WTC11 (cell line): ENCODE data around the gene DDX4. TPM values are rescaled to one million over a fixed set of nuclear protein-coding genes. Genes with fewer than 3 reads are reported as not detected.

Experiments
- ATAC-seq: fragments of 200-7000 bp; cut with Tn5 transposase; 2 replicates; pipeline ENCODE4 v1.10.0; 2021; ENCODE audit warnings: mild to moderate bottlenecking, moderate library complexity
- CTCF ChIA-PET: fragments of 300-600 bp; sonication (Branson Sonifier 250); formaldehyde crosslinking; loops from one replicate; lab custom pipeline; 2021; ENCODE audit warnings: antibody characterized with exemption; lab: Charles Lee
- POLR2A ChIA-PET: fragments of 350-600 bp; sonication (Branson Sonifier 250); formaldehyde crosslinking; loops from one replicate; lab custom pipeline; 2021; ENCODE audit warnings: antibody characterized with exemption; lab: Charles Lee
- DNase-seq: peaks from one replicate; pipeline ENCODE4 v3.0.0; 2021; ENCODE audit warnings: low spot score
- H3K27ac Mint-ChIP-seq: 2 replicates; pipeline ENCODE4 v1.8.0; 2021; ENCODE audit warnings: mixed read lengths
- H3K27me3 Mint-ChIP-seq: 2 replicates; pipeline ENCODE4 v1.8.0; 2021; ENCODE audit warnings: low read depth, mild to moderate bottlenecking, moderate library complexity, mixed read lengths
- H3K36me3 Mint-ChIP-seq: 2 replicates; pipeline ENCODE4 v1.8.0; 2021; ENCODE audit warnings: mixed read lengths
- H3K4me1 Mint-ChIP-seq: 2 replicates; pipeline ENCODE4 v1.8.0; 2022; ENCODE audit warnings: mixed read lengths
- H3K4me3 Mint-ChIP-seq: 2 replicates; pipeline ENCODE4 v1.8.0; 2021; ENCODE audit warnings: mild to moderate bottlenecking, moderate library complexity, mixed read lengths
- H3K9me3 Mint-ChIP-seq: 2 replicates; pipeline ENCODE4 v1.8.0; 2021; ENCODE audit warnings: mixed read lengths
- AFF4 ChIP-seq: sonication (generic); formaldehyde crosslinking; IDR thresholded peaks from 2 replicates; pipeline ENCODE4 v1.8.1; 2023; ENCODE audit warnings: mild to moderate bottlenecking, missing genetic modification reagents, borderline replicate concordance
- ATF6 ChIP-seq: sonication (generic); formaldehyde crosslinking; IDR thresholded peaks from 2 replicates; pipeline ENCODE4 v1.8.1; 2023; ENCODE audit warnings: mild to moderate bottlenecking, missing genetic modification reagents
- CBFB ChIP-seq: sonication (generic); formaldehyde crosslinking; IDR thresholded peaks from 2 replicates; pipeline ENCODE4 v1.8.1; 2022; ENCODE audit warnings: mild to moderate bottlenecking, low read depth, missing genetic modification reagents
- E2F5 ChIP-seq: sonication (generic); formaldehyde crosslinking; IDR thresholded peaks from 2 replicates; pipeline ENCODE4 v1.8.1; 2022; ENCODE audit warnings: mild to moderate bottlenecking, moderate library complexity, missing genetic modification reagents
- EMX1 ChIP-seq: fragments of 250-450 bp; sonication (Bioruptor Pico); IDR thresholded peaks from 2 replicates; pipeline ENCODE4 v1.8.0; 2021; ENCODE audit warnings: mild to moderate bottlenecking
- ESRRA ChIP-seq: sonication (generic); formaldehyde crosslinking; IDR thresholded peaks from 2 replicates; pipeline ENCODE4 v1.8.1; 2022; ENCODE audit warnings: mild to moderate bottlenecking, missing genetic modification reagents, borderline replicate concordance
- ETV6 ChIP-seq: sonication (generic); formaldehyde crosslinking; IDR thresholded peaks from 2 replicates; pipeline ENCODE4 v1.8.1; 2022; ENCODE audit warnings: mild to moderate bottlenecking, missing genetic modification reagents
- FOXJ3 ChIP-seq: sonication (generic); formaldehyde crosslinking; IDR thresholded peaks from 2 replicates; pipeline ENCODE4 v1.9.0; 2021; ENCODE audit warnings: missing genetic modification reagents, mild to moderate bottlenecking, borderline replicate concordance
- FOXP4 ChIP-seq: sonication (generic); formaldehyde crosslinking; IDR thresholded peaks from 2 replicates; pipeline ENCODE4 v1.8.0; 2022; ENCODE audit warnings: mild to moderate bottlenecking, missing genetic modification reagents
- GTF2I ChIP-seq: fragments of 250-450 bp; sonication (Bioruptor Pico); conservative IDR thresholded peaks from 2 replicates; pipeline ENCODE4 v1.4.0; 2021; ENCODE audit warnings: mild to moderate bottlenecking
- HMGXB4 ChIP-seq: sonication (generic); formaldehyde crosslinking; IDR thresholded peaks from 2 replicates; pipeline ENCODE4 v1.8.1; 2023; ENCODE audit warnings: mild to moderate bottlenecking, moderate library complexity, missing genetic modification reagents
- IRF2 ChIP-seq: sonication (generic); formaldehyde crosslinking; IDR thresholded peaks from 2 replicates; pipeline ENCODE4 v1.8.0; 2022; ENCODE audit warnings: low read depth, missing genetic modification reagents, borderline replicate concordance
- MAX ChIP-seq: sonication (generic); formaldehyde crosslinking; IDR thresholded peaks from 2 replicates; pipeline ENCODE4 v1.8.0; 2022; ENCODE audit warnings: mild to moderate bottlenecking, missing genetic modification reagents
- NFATC4 ChIP-seq: fragments of 250-450 bp; sonication (Bioruptor Pico); IDR thresholded peaks from 2 replicates; pipeline ENCODE4 v1.9.0; 2021; ENCODE audit warnings: mild to moderate bottlenecking
- NR1H2 ChIP-seq: sonication (generic); formaldehyde crosslinking; IDR thresholded peaks from 2 replicates; pipeline ENCODE4 v1.9.0; 2021; ENCODE audit warnings: mild to moderate bottlenecking, moderate library complexity, missing genetic modification reagents
- NR2C2 ChIP-seq: sonication (generic); formaldehyde crosslinking; IDR thresholded peaks from 2 replicates; pipeline ENCODE4 v1.8.0; 2022; ENCODE audit warnings: mild to moderate bottlenecking, missing genetic modification reagents
- PRRX2 ChIP-seq: fragments of 250-450 bp; sonication (Bioruptor Pico); IDR thresholded peaks from 2 replicates; pipeline ENCODE4 v1.8.0; 2021; ENCODE audit warnings: mild to moderate bottlenecking
- RELA ChIP-seq: sonication (generic); formaldehyde crosslinking; IDR thresholded peaks from 2 replicates; pipeline ENCODE4 v1.8.1; 2022; ENCODE audit warnings: missing genetic modification reagents, mild to moderate bottlenecking, borderline replicate concordance
- TCF7 ChIP-seq: sonication (generic); formaldehyde crosslinking; IDR thresholded peaks from 2 replicates; pipeline ENCODE4 v1.8.0; 2022; ENCODE audit warnings: mild to moderate bottlenecking, low read depth, missing genetic modification reagents, moderate library complexity
- USF2 ChIP-seq: sonication (generic); formaldehyde crosslinking; IDR thresholded peaks from 2 replicates; pipeline ENCODE4 v1.8.1; 2023; ENCODE audit warnings: mild to moderate bottlenecking, missing genetic modification reagents, moderate library complexity
- ZBTB21 ChIP-seq: sonication (generic); formaldehyde crosslinking; IDR thresholded peaks from 2 replicates; pipeline ENCODE4 v1.8.1; 2023; ENCODE audit warnings: mild to moderate bottlenecking, missing genetic modification reagents, borderline replicate concordance
- ZNF138 ChIP-seq: sonication (generic); formaldehyde crosslinking; conservative IDR thresholded peaks from 2 replicates; pipeline ENCODE4 v1.8.1; 2022; ENCODE audit warnings: mild to moderate bottlenecking, moderate library complexity, missing genetic modification reagents
- ZNF219 ChIP-seq: sonication (generic); formaldehyde crosslinking; IDR thresholded peaks from 2 replicates; pipeline ENCODE4 v1.8.0; 2023; ENCODE audit warnings: missing genetic modification reagents, mild to moderate bottlenecking, borderline replicate concordance
- ZNF232 ChIP-seq: sonication (generic); formaldehyde crosslinking; IDR thresholded peaks from 2 replicates; pipeline ENCODE4 v1.8.0; 2022; ENCODE audit warnings: mild to moderate bottlenecking, missing genetic modification reagents
- ZNF263 ChIP-seq: sonication (generic); formaldehyde crosslinking; IDR thresholded peaks from 2 replicates; pipeline ENCODE4 v1.8.1; 2022; ENCODE audit warnings: low read depth, mild to moderate bottlenecking, moderate library complexity, missing genetic modification reagents
- ZNF396 ChIP-seq: fragments of 250-450 bp; sonication (Bioruptor Pico); IDR thresholded peaks from 2 replicates; pipeline ENCODE4 v1.8.0; 2021; ENCODE audit warnings: mild to moderate bottlenecking, moderate library complexity, borderline replicate concordance
- total RNA-seq: library from RNA; stranded (reverse); gene quantifications from 3 replicates; pipeline ENCODE4 v1.2.3, GENCODE V29; 2021

The DDX4 gene
- total RNA-seq, 1 experiment from 2014 or later: not detected

- TF ChIP-seq HMGXB4 (no peak), ZNF232 (CRISPR knock-in tag) (no peak), FOXJ3 (CRISPR knock-in tag) (no peak), ZNF219 (no peak), MAX (CRISPR knock-in tag) (no peak), IRF2 (CRISPR knock-in tag) (no peak), CBFB (CRISPR knock-in tag) (no peak), ZNF396 (CRISPR knock-in tag) (no peak), PRRX2 (no peak), NFATC4 (no peak), NR2C2 (CRISPR knock-in tag) (no peak)
Observed at GRCh38 chr5:55841976-55842375, 104.1 kb downstream of the DDX4 start (continued).

- H3K36me3 Mint-ChIP-seq: no peaks in the 10 kb centered on the region
- DNase-seq (no peak), ATAC-seq (no peak)
- H3K4me3 Mint-ChIP-seq: no peak overlapping the region
- peaks cover 30% of the 10 kb centered on the region for H3K9me3 Mint-ChIP-seq
- H3K4me1 Mint-ChIP-seq: no peaks in the 10 kb centered on the region
- H3K27ac Mint-ChIP-seq: no peak overlapping the region
- CTCF ChIA-PET: no interaction called here
- H3K27me3 Mint-ChIP-seq: no peaks in the 10 kb centered on the region
- POLR2A ChIA-PET: no interaction called here
- TF ChIP-seq ZNF138 (CRISPR knock-in tag): no peak
- no peak for TF ChIP-seq CBFB (CRISPR knock-in tag)
- TF ChIP-seq RELA (CRISPR knock-in tag): no peak
- TF ChIP-seq GTF2I: no peak
- TF ChIP-seq FOXP4 (CRISPR knock-in tag): no peak
- no peak for TF ChIP-seq AFF4 (CRISPR knock-in tag)
- TF ChIP-seq ESRRA (CRISPR knock-in tag): no peak
- no peak for TF ChIP-seq TCF7 (CRISPR knock-in tag)
- no peak for TF ChIP-seq ZBTB21 (CRISPR knock-in tag)
- TF ChIP-seq ZNF263 (CRISPR knock-in tag): no peak
- TF ChIP-seq USF2 (CRISPR knock-in tag): no peak
- no peak for TF ChIP-seq E2F5 (CRISPR knock-in tag)
- no peak for TF ChIP-seq ATF6 (CRISPR knock-in tag)
- TF ChIP-seq NR1H2 (CRISPR knock-in tag): no peak
- TF ChIP-seq EMX1: no peak
- no peak for TF ChIP-seq ETV6 (CRISPR knock-in tag)
Observed at GRCh38 chr5:55847837-55848236, 110.0 kb downstream of the DDX4 start.
